Hepatocyte (in vitro differentiated cells): ENCODE measurements around the gene TRPM3. TPM values are rescaled to one million over a fixed set of nuclear protein-coding genes. Genes with fewer than 3 reads are reported as not detected.

Source experiments
- DNase-seq: peaks from one replicate; pipeline ENCODE4 v3.0.0-alpha.2; 2016; ENCODE audit warnings: low spot score
- H2AFZ ChIP-seq: fragments of 200-600 bp; sonication (generic); 2 replicates; pipeline ENCODE4 v1.6.0; 2016; ENCODE audit warnings: antibody characterized with exemption, mild to moderate bottlenecking
- H3K27ac ChIP-seq: fragments of 200-600 bp; sonication (generic); 2 replicates; pipeline ENCODE4 v1.5.1; 2016; ENCODE audit warnings: mild to moderate bottlenecking
- H3K27me3 ChIP-seq: fragments of 200-600 bp; sonication (generic); 2 replicates; pipeline ENCODE4 v1.6.1; 2016
- H3K36me3 ChIP-seq: fragments of 200-600 bp; sonication (generic); replicated peaks from 2 replicates; pipeline ENCODE4 v1.5.1; 2016; ENCODE audit warnings: low read depth; ENCODE audit not compliant: insufficient read depth
- H3K4me1 ChIP-seq: fragments of 200-600 bp; sonication (generic); 2 replicates; pipeline ENCODE4 v1.5.1; 2016; ENCODE audit warnings: mild to moderate bottlenecking, moderate library complexity; ENCODE audit not compliant: insufficient read depth
- H3K4me2 ChIP-seq: fragments of 200-600 bp; sonication (generic); 2 replicates; pipeline ENCODE4 v1.6.0; 2016
- H3K4me3 ChIP-seq: fragments of 200-600 bp; sonication (generic); 2 replicates; pipeline ENCODE4 v1.5.1; 2016; ENCODE audit warnings: mild to moderate bottlenecking
- H3K79me2 ChIP-seq: fragments of 200-600 bp; sonication (generic); 2 replicates; pipeline ENCODE4 v1.6.0; 2017; ENCODE audit warnings: mild to moderate bottlenecking
- H3K9me2 ChIP-seq: fragments of 200-600 bp; sonication (generic); replicated peaks from 2 replicates; pipeline ENCODE4 v1.6.0; 2017; ENCODE audit warnings: mild to moderate bottlenecking; ENCODE audit not compliant: insufficient read depth
- H3K9me3 ChIP-seq: fragments of 200-600 bp; sonication (generic); 2 replicates; pipeline ENCODE4 v1.5.1; 2016; ENCODE audit warnings: low read depth, mild to moderate bottlenecking
- H4K20me1 ChIP-seq: fragments of 200-600 bp; sonication (generic); 2 replicates; pipeline ENCODE4 v1.6.0; 2016; ENCODE audit warnings: mild to moderate bottlenecking; ENCODE audit not compliant: insufficient read depth, poor library complexity, severe bottlenecking
- EZH2 ChIP-seq: fragments of 200-600 bp; sonication (generic); IDR thresholded peaks from 2 replicates; pipeline ENCODE4 v1.6.1; 2016; ENCODE audit warnings: antibody characterized with exemption, mild to moderate bottlenecking, borderline replicate concordance
- EZH2phosphoT487 ChIP-seq: fragments of 200-600 bp; sonication (generic); IDR thresholded peaks from one replicate; pipeline ENCODE4 v1.6.1; 2018; ENCODE audit warnings: antibody characterized with exemption, mild to moderate bottlenecking, low read depth, moderate library complexity; ENCODE audit not compliant: unreplicated experiment, severe bottlenecking
- WGBS: methylation state at CpG from one replicate; pipeline ENCODE4 v1.1.6; 2016; ENCODE audit warnings: low lambda C conversion rate; ENCODE audit errors: missing lambda C conversion rate; 5-methylcytosine and 5-hydroxymethylcytosine counted together
- polyA plus RNA-seq: library from polyadenylated mRNA; unstranded; fragments of >200 nt; fragmentation: Nextera tagmentation; extraction: Ambion mirVana; gene quantifications from 2 replicates; pipeline ENCODE4 v1.2.1, GENCODE V29; 2016
- total RNA-seq: library from RNA; depleted of rRNA; stranded (reverse); fragments of >200 nt; gene quantifications from 2 replicates; pipeline ENCODE4 v1.2.3, GENCODE V29; 2014
- TF ChIP-seq, protein P1 (sequence below): fragments of 200-600 bp; sonication (generic); IDR thresholded peaks from 2 replicates; pipeline ENCODE4 v1.5.1; 2016; ENCODE audit warnings: antibody characterized with exemption, mild to moderate bottlenecking; ENCODE audit not compliant: poor library complexity

The TRPM3 gene
- total and polyA plus RNA-seq, 2 experiments from 2014 or later = 0.60 to 0.68 TPM

DNA sequence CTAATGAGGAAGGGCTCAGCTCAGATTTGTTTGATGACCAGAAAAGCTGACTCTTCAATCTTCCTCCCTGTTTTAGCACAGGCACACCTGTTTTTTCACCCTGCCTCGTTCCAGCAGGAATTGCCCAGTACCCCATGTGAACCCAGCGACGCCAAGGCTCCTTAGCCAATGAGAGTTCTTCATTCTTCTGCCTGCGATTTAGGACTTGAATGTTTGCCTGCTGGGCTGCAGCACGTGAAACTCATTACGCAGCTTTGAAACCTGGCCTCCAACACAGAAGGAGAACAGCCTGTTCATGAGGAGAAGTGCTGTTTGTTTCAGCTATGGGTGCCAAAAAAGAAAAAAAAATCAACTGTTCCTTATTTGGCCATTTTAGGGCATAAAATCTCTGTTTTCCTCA is 315.5 kb downstream of the TRPM3 start:
- H3K4me2 ChIP-seq = no peak overlapping the region
- DNase-seq = no peak
- H3K27ac ChIP-seq = no peak overlapping the region
- H3K27me3 ChIP-seq = no peaks in the 10 kb centered on the region
- WGBS = 71% methylated on average over 6 of the region's 6 CpGs
- H4K20me1 ChIP-seq = no peaks in the 10 kb centered on the region
- TF ChIP-seq, protein P1, sequence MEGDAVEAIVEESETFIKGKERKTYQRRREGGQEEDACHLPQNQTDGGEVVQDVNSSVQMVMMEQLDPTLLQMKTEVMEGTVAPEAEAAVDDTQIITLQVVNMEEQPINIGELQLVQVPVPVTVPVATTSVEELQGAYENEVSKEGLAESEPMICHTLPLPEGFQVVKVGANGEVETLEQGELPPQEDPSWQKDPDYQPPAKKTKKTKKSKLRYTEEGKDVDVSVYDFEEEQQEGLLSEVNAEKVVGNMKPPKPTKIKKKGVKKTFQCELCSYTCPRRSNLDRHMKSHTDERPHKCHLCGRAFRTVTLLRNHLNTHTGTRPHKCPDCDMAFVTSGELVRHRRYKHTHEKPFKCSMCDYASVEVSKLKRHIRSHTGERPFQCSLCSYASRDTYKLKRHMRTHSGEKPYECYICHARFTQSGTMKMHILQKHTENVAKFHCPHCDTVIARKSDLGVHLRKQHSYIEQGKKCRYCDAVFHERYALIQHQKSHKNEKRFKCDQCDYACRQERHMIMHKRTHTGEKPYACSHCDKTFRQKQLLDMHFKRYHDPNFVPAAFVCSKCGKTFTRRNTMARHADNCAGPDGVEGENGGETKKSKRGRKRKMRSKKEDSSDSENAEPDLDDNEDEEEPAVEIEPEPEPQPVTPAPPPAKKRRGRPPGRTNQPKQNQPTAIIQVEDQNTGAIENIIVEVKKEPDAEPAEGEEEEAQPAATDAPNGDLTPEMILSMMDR = no peak
- TF ChIP-seq EZH2phosphoT487 (no peak), EZH2 (no peak)
- H3K79me2 ChIP-seq = no peaks in the 10 kb centered on the region
- H3K4me3 ChIP-seq = no peak overlapping the region
- H3K9me2 ChIP-seq = no peaks in the 10 kb centered on the region
- H3K4me1 ChIP-seq = no peaks in the 10 kb centered on the region
- H3K9me3 ChIP-seq = no peaks in the 10 kb centered on the region
- H3K36me3 ChIP-seq = no peaks in the 10 kb centered on the region
- H2AFZ ChIP-seq = no peak overlapping the region

DNA sequence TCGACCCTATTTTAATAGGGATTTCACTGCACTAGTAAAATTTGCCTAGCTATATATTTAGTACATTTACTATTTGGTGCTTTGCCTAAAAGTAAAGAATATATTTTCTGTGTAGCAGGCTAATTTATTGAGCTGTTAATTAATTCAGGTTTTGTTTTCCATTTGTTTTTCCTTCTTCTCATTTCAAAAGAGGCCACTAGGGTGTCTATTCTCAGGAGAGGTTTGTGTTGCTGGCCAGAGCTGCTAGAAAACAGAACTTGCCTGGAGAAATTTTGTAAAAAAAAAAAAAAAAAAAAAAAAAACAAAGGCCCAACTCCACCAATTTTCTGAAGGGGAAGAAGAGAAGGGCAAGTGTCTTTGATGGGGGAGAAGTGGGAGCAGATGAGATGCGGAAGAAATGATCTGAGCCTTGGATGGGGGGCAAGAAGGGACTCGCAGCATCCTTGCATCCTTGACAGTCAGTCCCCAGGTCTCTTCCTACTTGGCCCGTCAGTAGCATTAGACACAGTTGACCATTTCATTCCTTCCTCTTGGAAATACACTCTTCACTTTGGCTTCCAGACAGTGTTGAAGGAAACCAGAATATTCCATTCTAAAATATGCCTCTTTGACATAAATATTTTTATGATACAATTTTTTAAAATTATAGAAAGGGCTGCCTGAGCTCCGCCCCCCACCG is 318.5 kb downstream of the TRPM3 start:
- Histone ChIP-seq H3K9me3 (no peaks in the 10 kb centered on the region), H3K36me3 (no peaks in the 10 kb centered on the region), H2AFZ (no peak overlapping the region), H3K79me2 (no peaks in the 10 kb centered on the region), H3K4me1 (no peaks in the 10 kb centered on the region), H3K4me2 (no peak overlapping the region), H3K27me3 (no peaks in the 10 kb centered on the region), H3K27ac (no peak overlapping the region), H3K9me2 (no peaks in the 10 kb centered on the region), H4K20me1 (no peaks in the 10 kb centered on the region), H3K4me3 (no peak overlapping the region)
- no peak for TF ChIP-seq EZH2
- TF ChIP-seq, protein P1 = no peak
- TF ChIP-seq EZH2phosphoT487 = no peak
- WGBS = 78% methylated on average over 6 of the region's 6 CpGs
- no peak for DNase-seq

DNA sequence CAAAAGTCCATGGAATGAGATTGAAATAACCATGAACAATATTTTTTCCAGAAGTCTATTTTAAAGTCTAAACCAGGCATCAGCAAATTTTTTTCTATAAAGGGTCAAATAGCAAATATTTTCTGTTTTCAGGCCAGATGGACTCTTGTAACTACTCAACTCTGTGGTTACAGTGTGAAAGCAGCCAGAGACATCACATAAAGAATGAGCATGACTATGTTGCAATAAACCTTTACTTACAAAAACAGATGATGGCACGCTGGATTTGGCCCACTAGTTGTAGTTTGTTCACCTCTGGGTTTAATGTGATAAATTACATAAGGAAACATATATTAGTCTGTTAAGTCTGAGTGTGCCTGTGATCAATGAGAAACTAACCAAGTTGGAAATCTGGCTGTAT is 319.2 kb downstream of the TRPM3 start:
- Histone ChIP-seq H3K9me3 (no peaks in the 10 kb centered on the region), H3K79me2 (no peaks in the 10 kb centered on the region), H4K20me1 (no peaks in the 10 kb centered on the region), H3K4me1 (no peaks in the 10 kb centered on the region), H3K27me3 (no peaks in the 10 kb centered on the region), H3K4me2 (no peak overlapping the region), H3K36me3 (no peaks in the 10 kb centered on the region), H3K27ac (no peak overlapping the region), H3K4me3 (no peak overlapping the region), H3K9me2 (no peaks in the 10 kb centered on the region), H2AFZ (no peak overlapping the region)
- 4% methylated on average over 1 of the region's 1 CpG for WGBS
- no peak for TF ChIP-seq EZH2phosphoT487
- no peak for TF ChIP-seq EZH2
- TF ChIP-seq, protein P1 = no peak
- no peak for DNase-seq
